GM19467 (cell line): ENCODE measurements around the gene OPRL1.
A peak's percentile ranks its signal among the peaks of the same experiment; 100 is the strongest.

Experiments
- ATAC-seq: cut with Tn5 transposase; IDR thresholded peaks from one replicate; pipeline ENCODE4 v1.9.1; 2021; ENCODE audit warnings: mild to moderate bottlenecking, moderate library complexity; ENCODE audit not compliant: unreplicated experiment

The OPRL1 gene

GRCh38 chr20:64055893-64056638, 23.8 kb upstream of the OPRL1 start:
- ATAC-seq, result no peak

- ATAC-seq, result no peak
Observed at GRCh38 chr20:64056639-64056888, 23.3 kb upstream of the OPRL1 start.

GRCh38 chr20:64056889-64057627, 22.8 kb upstream of the OPRL1 start:
- ATAC-seq, result no peak

GRCh38 chr20:64057628-64058498, 22.0 kb upstream of the OPRL1 start:
- no peak for ATAC-seq

GRCh38 chr20:64058536-64058935, 21.3 kb upstream of the OPRL1 start:
- no peak for ATAC-seq

GRCh38 chr20:64062276-64062595, 17.6 kb upstream of the OPRL1 start:
- ATAC-seq, result no peak

- ATAC-seq, result peak; percentile 81
Observed at GRCh38 chr20:64062596-64063388, 17.1 kb upstream of the OPRL1 start, which contains the start of gene TCEA2. Gene TCEA2 (plus strand): TSS chr20:64063198. CDS start chr20:64063313, 115 bp downstream.

GRCh38 chr20:64063389-64064144, 16.3 kb upstream of the OPRL1 start:
- no peak for ATAC-seq

- ATAC-seq, result no peak
Observed at GRCh38 chr20:64064145-64064698, 15.7 kb upstream of the OPRL1 start.

- no peak for ATAC-seq
Observed at GRCh38 chr20:64065062-64065973, 14.6 kb upstream of the OPRL1 start.

- ATAC-seq, result no peak
Observed at GRCh38 chr20:64065974-64066343, 13.9 kb upstream of the OPRL1 start.

- no peak for ATAC-seq
Observed at GRCh38 chr20:64067005-64067632, 12.8 kb upstream of the OPRL1 start.

- ATAC-seq, result no peak
Observed at GRCh38 chr20:64067733-64068307, 12.1 kb upstream of the OPRL1 start.

- no peak for ATAC-seq
Observed at GRCh38 chr20:64068386-64069208, 11.3 kb upstream of the OPRL1 start.

- ATAC-seq, result no peak
Observed at GRCh38 chr20:64069209-64069613, 10.7 kb upstream of the OPRL1 start.

- no peak for ATAC-seq
Observed at GRCh38 chr20:64069614-64070243, 10.2 kb upstream of the OPRL1 start.
